Measurements from ENCODE around the gene MELTF. TPM values are rescaled to one million over a fixed set of nuclear protein-coding genes. Genes with fewer than 3 reads are reported as not detected.

MELTF gene
- total and polyA plus RNA-seq, 2 donors from 2014 or later, result 6.1 to 8.7 TPM

- no peak overlapping the region for H3K9ac ChIP-seq (ENCODE audit: low read length in 3 of 3)
- no peaks in the 10 kb centered on the region for H3K36me3 ChIP-seq (ENCODE audit: control insufficient read depth in 2 of 3, insufficient read depth in 3 of 3, low read length in 3 of 3)
- intact Hi-C loops (cut with DNase I), result no loop called here
- no peaks in the 10 kb centered on the region for H3K4me1 ChIP-seq (ENCODE audit: control insufficient read depth in 2 of 3, insufficient read depth in 2 of 3, low read depth in 1 of 3, low read length in 3 of 3)
- DNase-seq (no peak), FAIRE-seq (no peak)
- TF ChIP-seq CTCF (IDR thresholded peaks at IDR 0.05; ENCODE audit: borderline replicate concordance, extremely low read depth, insufficient read depth), result no peak
- no peak overlapping the region for H3K27ac ChIP-seq (ENCODE audit: low read depth in 2 of 2, low read length in 2 of 2)
- H3K27me3 ChIP-seq (ENCODE audit: control insufficient read depth, insufficient read depth, low read length), result no peaks in the 10 kb centered on the region
- H3K9me3 ChIP-seq (ENCODE audit: control insufficient read depth in 2 of 3, insufficient read depth in 1 of 3, low read length in 3 of 3), result peaks cover 0 to 6% (median 0%) of the 10 kb centered on the region in 3 donors
- no peak overlapping the region for H3K4me3 ChIP-seq (ENCODE audit: low read length in 3 of 3)
Observed at GRCh38 chr3:196979545-196979944, 50.1 kb downstream of the MELTF start.

GRCh38 chr3:196976941-196977340 is 52.7 kb downstream of the MELTF start:
- FAIRE-seq (no peak), DNase-seq (no peak)
- H3K9ac ChIP-seq (ENCODE audit: low read length in 3 of 3), result no peak overlapping the region
- H3K27me3 ChIP-seq (ENCODE audit: control insufficient read depth, insufficient read depth, low read length), result no peaks in the 10 kb centered on the region
- no peaks in the 10 kb centered on the region for H3K4me1 ChIP-seq (ENCODE audit: control insufficient read depth in 2 of 3, insufficient read depth in 2 of 3, low read depth in 1 of 3, low read length in 3 of 3)
- intact Hi-C loops (cut with DNase I), result no loop called here
- TF ChIP-seq CTCF (IDR thresholded peaks at IDR 0.05; ENCODE audit: borderline replicate concordance, extremely low read depth, insufficient read depth), result no peak
- no peaks in the 10 kb centered on the region for H3K36me3 ChIP-seq (ENCODE audit: control insufficient read depth in 2 of 3, insufficient read depth in 3 of 3, low read length in 3 of 3)
- H3K4me3 ChIP-seq (ENCODE audit: low read length in 3 of 3), result no peak overlapping the region
- no peak overlapping the region for H3K27ac ChIP-seq (ENCODE audit: low read depth in 2 of 2, low read length in 2 of 2)
- H3K9me3 ChIP-seq (ENCODE audit: control insufficient read depth in 2 of 3, insufficient read depth in 1 of 3, low read length in 3 of 3), result no peaks in the 10 kb centered on the region

GRCh38 chr3:196975349-196975748 is 54.3 kb downstream of the MELTF start:
- no peak for TF ChIP-seq CTCF (IDR thresholded peaks at IDR 0.05; ENCODE audit: borderline replicate concordance, extremely low read depth, insufficient read depth)
- Histone ChIP-seq H3K27me3 (ENCODE audit: control insufficient read depth, insufficient read depth, low read length) (peaks cover 2% of the 10 kb centered on the region), H3K27ac (ENCODE audit: low read depth in 2 of 2, low read length in 2 of 2) (no peak overlapping the region), H3K9me3 (ENCODE audit: control insufficient read depth in 2 of 3, insufficient read depth in 1 of 3, low read length in 3 of 3) (no peaks in the 10 kb centered on the region), H3K9ac (ENCODE audit: low read length in 3 of 3) (no peak overlapping the region), H3K4me3 (ENCODE audit: low read length in 3 of 3) (no peak overlapping the region), H3K36me3 (ENCODE audit: control insufficient read depth in 2 of 3, insufficient read depth in 3 of 3, low read length in 3 of 3) (no peaks in the 10 kb centered on the region), H3K4me1 (ENCODE audit: control insufficient read depth in 2 of 3, insufficient read depth in 2 of 3, low read depth in 1 of 3, low read length in 3 of 3) (no peaks in the 10 kb centered on the region)
- DNase-seq (no peak), FAIRE-seq (no peak)
- intact Hi-C loops (cut with DNase I), result no loop called here

GRCh38 chr3:196974661-196975060 is 55.0 kb downstream of the MELTF start:
- Histone ChIP-seq H3K9ac (ENCODE audit: low read length in 3 of 3) (no peak overlapping the region), H3K4me1 (ENCODE audit: control insufficient read depth in 2 of 3, insufficient read depth in 2 of 3, low read depth in 1 of 3, low read length in 3 of 3) (no peaks in the 10 kb centered on the region), H3K4me3 (ENCODE audit: low read length in 3 of 3) (no peak overlapping the region), H3K9me3 (ENCODE audit: control insufficient read depth in 2 of 3, insufficient read depth in 1 of 3, low read length in 3 of 3) (no peaks in the 10 kb centered on the region), H3K36me3 (ENCODE audit: control insufficient read depth in 2 of 3, insufficient read depth in 3 of 3, low read length in 3 of 3) (no peaks in the 10 kb centered on the region), H3K27ac (ENCODE audit: low read depth in 2 of 2, low read length in 2 of 2) (no peak overlapping the region), H3K27me3 (ENCODE audit: control insufficient read depth, insufficient read depth, low read length) (peaks cover 2% of the 10 kb centered on the region)
- intact Hi-C loops (cut with DNase I), result no loop called here
- no peak for FAIRE-seq
- DNase-seq, result no peak
- no peak for TF ChIP-seq CTCF (IDR thresholded peaks at IDR 0.05; ENCODE audit: borderline replicate concordance, extremely low read depth, insufficient read depth)

Data from kidney (tissue), 14 donors.